Stimulated activated CD4-positive, alpha-beta T cell treated with anti-CD3 and anti-CD28 coated beads, TNF-alpha, amount 100 ng/mL, for 24 hours (primary cell): ENCODE measurements around the gene EYA3.

Experiments
- DNase-seq, 3 experiments: peaks; one replicate each; pipeline ENCODE4 v3.0.0-alpha.2; 2020; ENCODE audit warnings: low read depth in 3 of 3

EYA3 gene

DNA sequence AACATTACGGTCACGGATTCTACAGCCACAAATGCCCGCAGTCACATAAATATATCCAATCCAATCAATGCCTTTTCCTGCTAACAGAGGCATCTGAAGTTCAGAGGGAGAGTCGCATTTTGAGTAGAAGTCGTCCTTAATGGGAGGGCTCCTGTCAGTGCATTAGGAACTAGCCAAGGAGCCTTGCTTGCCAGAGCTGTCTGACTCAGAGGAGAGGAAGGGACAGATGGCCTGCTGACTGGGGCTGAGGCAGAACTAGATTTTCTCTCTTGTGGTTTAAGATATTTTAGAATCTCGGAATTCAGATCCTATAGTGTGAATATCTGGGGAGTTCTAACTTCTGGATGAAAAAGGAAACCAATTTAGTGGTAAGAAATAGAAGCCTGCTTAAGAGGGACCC, 118.0 kb downstream of the EYA3 start:
- no peak for DNase-seq

- DNase-seq: no peak
These were observed 119.7 kb downstream of the EYA3 start for GRCh38 chr1:27968692-27969091.

DNA sequence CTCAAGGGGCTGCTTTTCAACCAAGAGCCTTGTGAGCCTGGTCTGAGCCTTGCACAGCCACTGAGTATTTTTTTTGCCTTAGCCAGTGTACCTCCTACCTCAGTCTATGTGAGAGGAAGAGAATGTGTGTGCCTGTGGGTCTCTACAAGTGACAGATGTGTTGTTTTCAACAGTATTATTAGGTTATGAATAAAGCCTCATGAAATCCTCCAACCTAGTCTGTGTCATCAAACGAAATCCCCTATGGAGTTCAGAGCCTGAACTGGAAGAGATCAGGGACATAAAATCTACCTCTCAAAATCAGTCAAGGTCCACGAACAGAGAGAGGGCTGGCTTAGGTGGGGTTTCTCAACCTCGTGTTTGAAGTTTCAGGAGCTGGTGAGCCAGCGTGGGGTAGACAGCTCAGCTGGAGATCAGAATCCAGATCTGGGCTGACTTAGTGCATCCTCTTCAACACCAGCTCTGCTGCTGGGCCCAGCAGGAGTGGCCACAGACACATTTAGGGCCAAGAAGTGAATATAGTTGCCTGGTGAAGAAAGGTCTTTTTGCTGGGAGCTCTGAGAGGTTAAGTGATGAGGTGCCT, 120.4 kb downstream of the EYA3 start:
- no peak for DNase-seq

DNA sequence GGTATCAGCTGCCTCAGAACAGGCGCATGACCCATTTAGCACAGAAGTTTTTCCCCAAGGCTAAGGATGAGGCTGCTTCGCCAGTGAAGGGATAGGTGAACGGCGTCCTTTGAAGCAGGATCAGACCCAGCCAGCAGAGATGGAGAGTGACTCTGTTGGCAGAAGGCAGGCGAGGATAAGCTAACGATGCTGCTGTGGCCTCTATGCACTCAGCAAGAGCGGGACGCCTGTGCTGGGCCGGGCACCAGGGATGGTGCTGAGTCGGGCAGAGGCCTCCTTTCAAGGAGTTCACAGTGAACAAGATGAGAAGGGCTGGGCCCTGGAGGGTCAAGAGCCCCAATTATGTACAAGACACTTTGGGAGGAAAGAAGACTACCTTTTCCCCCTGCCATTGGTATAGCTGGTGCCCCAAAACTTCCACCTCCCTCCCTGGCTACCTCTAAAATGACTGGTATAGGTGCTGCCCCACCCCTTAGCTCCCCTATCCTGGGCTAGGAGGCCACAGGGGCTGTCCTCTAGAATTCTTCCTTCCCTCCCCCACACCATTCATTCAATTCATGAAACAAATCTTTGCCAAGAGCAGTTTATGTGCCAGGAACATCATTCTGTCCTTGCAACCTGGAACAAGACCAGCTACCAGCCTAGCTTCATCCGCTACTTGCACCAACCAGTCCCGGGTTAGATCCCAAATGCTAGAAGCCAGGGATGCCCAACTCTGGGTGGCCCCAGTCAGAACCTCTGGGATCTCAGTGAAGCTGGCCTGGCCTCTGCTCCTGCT, 121.1 kb downstream of the EYA3 start:
- DNase-seq: no peak

GRCh38 chr1:27966402-27967105, 121.9 kb downstream of the EYA3 start:
- DNase-seq: no peak

- no peak for DNase-seq
These were observed 125.0 kb downstream of the EYA3 start for GRCh38 chr1:27963393-27963792.

DNA sequence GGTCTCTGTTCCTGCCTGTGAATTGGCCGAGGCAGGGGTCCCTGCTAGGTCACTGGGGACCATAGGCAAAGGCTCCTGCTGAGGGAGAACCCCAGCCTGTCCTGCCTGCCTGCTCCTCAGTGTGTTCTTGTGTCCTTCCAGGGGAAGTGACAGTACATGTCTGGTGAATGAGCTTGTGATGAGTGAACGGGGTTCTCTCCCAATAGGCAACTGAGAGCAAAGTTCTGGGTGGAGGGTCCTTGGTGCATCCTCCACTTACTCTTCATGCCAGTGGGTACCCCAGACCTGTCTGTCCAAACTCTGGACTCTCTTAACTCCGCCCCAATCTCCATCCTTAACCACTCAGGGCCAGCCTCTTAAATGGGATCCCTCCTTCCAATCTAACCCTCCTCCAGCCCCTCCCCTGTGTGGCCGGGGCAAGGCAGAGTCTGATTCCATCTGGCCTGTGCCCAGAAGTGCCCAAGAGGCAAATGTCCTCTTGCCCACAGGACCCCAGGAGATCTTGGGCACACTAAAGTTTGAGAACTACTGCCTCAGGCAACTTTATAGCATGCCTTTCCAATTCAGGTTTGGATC, 126.7 kb downstream of the EYA3 start:
- DNase-seq: no peak

GRCh38 chr1:27960762-27961645, 127.4 kb downstream of the EYA3 start:
- DNase-seq: no peak

- peak; percentile 64 to 81 (median 68) for DNase-seq
These were observed 128.4 kb downstream of the EYA3 start, which contains the start of gene XKR8 for GRCh38 chr1:27959792-27960603. XKR8 (plus strand) TSS chr1:27959973; CDS start chr1:27960070, 97 bp downstream.

- DNase-seq: no peak
These were observed 129.9 kb downstream of the EYA3 start for GRCh38 chr1:27958513-27958912.

DNA sequence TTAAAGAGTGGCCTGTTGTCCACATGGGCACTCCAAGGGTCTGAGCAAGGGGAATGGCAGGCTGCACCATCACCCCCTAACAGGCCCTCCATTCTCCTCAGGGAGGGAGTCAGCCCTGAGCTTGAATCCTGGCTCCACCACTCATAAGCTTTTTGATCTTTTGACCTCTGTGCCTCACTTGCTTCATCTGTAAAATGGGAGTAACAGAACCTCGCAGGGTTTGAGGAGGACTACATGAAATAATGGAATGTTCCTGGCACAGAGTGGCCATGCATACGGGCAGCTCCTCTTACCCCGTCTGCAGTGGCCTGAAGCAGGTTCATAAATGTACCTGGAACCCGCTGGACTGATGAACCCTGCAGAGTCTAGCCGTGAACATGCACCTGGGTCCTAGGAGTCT, 130.8 kb downstream of the EYA3 start:
- no peak for DNase-seq

DNA sequence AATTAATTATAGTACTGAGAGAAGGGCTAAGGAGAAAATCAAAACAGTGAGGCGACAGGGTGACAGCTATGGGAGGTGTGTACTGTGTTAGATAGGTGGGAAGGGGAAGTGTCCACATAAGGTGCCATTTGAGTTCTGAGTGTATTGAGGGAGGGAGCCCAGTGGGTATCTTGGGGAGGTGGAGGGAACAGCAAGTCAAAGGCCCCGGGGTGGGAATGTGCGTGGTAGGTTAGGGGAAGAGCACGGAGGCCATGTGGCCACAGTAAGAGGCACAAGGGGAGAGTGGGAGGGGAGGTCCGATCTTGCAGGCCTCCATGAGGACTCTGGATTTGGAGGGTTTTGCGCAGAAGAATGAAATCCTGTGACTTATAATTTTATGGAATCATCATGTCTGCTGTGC, 131.6 kb downstream of the EYA3 start:
- DNase-seq: no peak

DNA sequence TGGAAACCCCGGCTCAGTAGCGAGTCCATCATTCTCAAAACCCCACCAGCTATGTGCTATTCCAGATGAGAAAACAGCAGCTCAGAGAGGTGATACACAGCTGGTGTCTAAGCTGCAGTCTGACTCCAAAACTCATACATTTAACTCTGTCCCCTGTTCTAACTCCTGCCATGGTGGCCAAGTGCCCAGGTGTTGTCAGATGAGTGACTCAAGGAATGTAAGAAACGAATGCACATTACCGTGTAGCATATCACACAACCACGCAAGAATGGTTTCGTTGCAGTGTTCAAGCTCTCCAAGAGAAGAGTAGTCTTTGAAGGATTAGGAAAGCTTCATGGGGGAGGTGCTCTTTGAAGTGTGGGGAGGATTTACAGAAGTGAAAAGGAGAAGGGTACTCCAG, 133.3 kb downstream of the EYA3 start:
- no peak for DNase-seq

GRCh38 chr1:27954186-27954585, 134.2 kb downstream of the EYA3 start:
- DNase-seq: no peak

- DNase-seq: no peak
These were observed 136.3 kb downstream of the EYA3 start for GRCh38 chr1:27952147-27952546.

- DNase-seq: no peak
These were observed 137.0 kb downstream of the EYA3 start for GRCh38 chr1:27951396-27951795.

DNA sequence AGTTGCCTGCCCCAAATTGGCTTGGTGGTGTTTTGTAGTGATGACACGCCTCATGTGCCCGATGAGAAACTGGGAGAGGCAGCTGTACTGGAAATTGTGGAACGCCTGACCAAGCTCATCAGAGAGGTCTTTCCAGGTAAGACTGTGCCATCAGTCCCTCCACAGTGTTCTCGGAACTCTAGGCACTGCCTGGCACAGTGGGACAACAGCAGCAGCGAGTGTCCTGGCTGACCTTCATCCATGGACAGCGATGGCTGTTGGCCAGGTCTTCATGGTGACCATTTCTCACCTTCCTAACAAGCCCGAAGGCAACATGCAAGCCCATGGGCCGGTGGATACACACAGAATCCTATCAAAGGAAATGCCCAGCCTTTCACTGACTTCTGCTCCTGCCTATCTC, 139.4 kb downstream of the EYA3 start:
- DNase-seq: no peak

- DNase-seq: no peak
These were observed 143.4 kb downstream of the EYA3 start for GRCh38 chr1:27945020-27945419.

GRCh38 chr1:27941671-27942540, 146.5 kb downstream of the EYA3 start:
- no peak for DNase-seq
